ENCODE measurements around the gene RAB35. TPM values are rescaled to one million over a fixed set of nuclear protein-coding genes. Genes with fewer than 3 reads are reported as not detected.

The RAB35 gene
- total RNA-seq, 3 donors from 2014 or later (not counting 1 experiment from before 2014, with no cell fraction given), result 65.0 to 85.9 (median 81.2) TPM

DNA sequence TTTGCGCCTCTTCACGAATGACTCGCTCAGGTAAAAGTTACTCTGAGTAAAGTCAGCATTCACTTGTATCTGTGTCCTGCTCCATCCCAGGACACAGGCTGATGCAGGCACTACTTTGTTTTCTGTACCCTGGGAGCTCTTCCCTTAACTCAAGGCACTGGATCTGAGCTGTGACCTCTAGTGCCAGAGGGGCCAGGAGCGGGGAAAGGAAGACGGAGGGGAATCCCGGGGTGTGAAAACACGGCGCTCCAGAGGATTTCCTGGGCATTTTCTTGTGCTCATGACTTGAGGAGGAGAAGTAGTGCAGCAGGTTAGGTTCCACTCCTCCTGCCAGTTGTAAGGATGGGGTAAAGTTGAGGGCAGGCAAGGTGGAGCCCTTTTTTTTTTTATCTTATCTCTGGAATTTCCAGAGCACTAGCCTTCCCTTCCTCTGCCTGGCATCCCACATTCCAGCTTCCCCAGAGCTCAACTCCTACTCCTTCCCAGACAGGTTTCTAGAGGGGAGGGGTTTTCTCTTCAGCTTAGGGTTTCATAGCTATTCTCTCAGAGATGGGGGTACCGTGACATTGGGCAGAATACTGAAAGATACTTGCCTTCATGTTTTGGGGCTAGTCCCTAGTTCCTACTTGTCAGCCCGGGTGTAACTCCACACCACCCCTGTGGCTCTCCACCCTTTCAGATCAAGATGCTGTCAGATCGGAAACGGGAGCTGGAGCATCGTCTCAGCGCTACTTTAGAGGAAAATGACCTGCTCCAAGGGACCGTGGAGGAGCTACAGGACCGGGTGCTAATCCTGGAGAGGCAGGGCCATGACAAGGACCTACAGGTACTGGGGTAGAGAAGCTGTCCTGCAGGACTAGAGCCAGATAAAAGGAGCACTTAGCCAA, 52.3 kb downstream of the RAB35 start:
- no peaks in the 10 kb centered on the region for H3K9me3 Mint-ChIP-seq
- DNase-seq (no peak), ATAC-seq (no peak)
- no peaks in the 10 kb centered on the region for H3K9me3 ChIP-seq (ENCODE audit: control insufficient read depth, insufficient read depth, low read length)
- intact Hi-C loops (cut with micrococcal nuclease), result no loop called here
- H3K27me3 Mint-ChIP-seq (ENCODE audit: low read depth in 2 of 2), result no peaks in the 10 kb centered on the region
- no peaks in the 10 kb centered on the region for H3K27me3 ChIP-seq (ENCODE audit: control insufficient read depth, insufficient read depth, low read length)
- H3K27ac ChIP-seq (ENCODE audit: low read length), result no peak overlapping the region
- H3K4me3 ChIP-seq (ENCODE audit: low read length), result no peak overlapping the region
- TF ChIP-seq, protein P1, sequence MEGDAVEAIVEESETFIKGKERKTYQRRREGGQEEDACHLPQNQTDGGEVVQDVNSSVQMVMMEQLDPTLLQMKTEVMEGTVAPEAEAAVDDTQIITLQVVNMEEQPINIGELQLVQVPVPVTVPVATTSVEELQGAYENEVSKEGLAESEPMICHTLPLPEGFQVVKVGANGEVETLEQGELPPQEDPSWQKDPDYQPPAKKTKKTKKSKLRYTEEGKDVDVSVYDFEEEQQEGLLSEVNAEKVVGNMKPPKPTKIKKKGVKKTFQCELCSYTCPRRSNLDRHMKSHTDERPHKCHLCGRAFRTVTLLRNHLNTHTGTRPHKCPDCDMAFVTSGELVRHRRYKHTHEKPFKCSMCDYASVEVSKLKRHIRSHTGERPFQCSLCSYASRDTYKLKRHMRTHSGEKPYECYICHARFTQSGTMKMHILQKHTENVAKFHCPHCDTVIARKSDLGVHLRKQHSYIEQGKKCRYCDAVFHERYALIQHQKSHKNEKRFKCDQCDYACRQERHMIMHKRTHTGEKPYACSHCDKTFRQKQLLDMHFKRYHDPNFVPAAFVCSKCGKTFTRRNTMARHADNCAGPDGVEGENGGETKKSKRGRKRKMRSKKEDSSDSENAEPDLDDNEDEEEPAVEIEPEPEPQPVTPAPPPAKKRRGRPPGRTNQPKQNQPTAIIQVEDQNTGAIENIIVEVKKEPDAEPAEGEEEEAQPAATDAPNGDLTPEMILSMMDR (IDR thresholded peaks at IDR 0.05), result no peak
- H3K4me3 Mint-ChIP-seq, result no peak overlapping the region
- H3K4me1 ChIP-seq (ENCODE audit: control insufficient read depth, insufficient read depth, low read length), result no peaks in the 10 kb centered on the region
- H3K27ac Mint-ChIP-seq, result no peak overlapping the region
- H3K36me3 ChIP-seq (ENCODE audit: control insufficient read depth, insufficient read depth, low read length), result peaks cover 11% of the 10 kb centered on the region
- H3K36me3 Mint-ChIP-seq, result no peaks in the 10 kb centered on the region
- 93% methylated on average over 16 of the region's 16 CpGs for WGBS (ENCODE audit: insufficient coverage)
- no peaks in the 10 kb centered on the region for H3K4me1 Mint-ChIP-seq

DNA sequence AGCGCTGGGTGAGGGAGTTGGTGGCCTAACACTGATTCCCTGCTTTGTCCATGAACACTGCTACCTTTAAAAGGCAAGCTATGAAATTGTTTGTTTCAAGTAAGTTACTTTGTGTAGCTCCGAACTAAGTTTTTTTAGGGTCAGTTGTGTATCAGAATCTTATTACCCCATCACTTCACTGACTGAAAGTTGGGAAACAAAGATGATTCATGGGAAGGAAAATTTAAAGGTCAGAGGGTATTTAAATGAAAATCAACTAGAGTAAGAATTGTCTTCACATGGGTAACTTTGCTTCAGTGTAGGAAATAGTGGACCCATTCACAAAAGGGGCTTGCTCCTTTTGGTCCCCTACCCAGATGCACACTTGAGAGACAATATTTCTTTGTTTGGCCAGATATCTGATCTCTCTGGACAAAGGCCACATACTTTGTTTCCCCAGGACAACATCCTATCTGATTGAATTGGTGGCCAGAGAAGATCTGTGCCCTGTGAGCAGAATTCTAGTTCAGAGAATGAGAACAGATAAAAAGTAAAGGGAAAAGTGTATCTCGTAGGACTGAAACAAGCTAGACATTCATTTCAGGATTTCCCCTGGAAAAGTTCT, 53.5 kb downstream of the RAB35 start:
- Histone ChIP-seq H3K27me3 (ENCODE audit: control insufficient read depth, insufficient read depth, low read length) (no peaks in the 10 kb centered on the region), H3K9me3 (ENCODE audit: control insufficient read depth, insufficient read depth, low read length) (no peaks in the 10 kb centered on the region), H3K36me3 (ENCODE audit: control insufficient read depth, insufficient read depth, low read length) (peaks cover 11% of the 10 kb centered on the region), H3K27ac (ENCODE audit: low read length) (no peak overlapping the region), H3K4me1 (ENCODE audit: control insufficient read depth, insufficient read depth, low read length) (no peaks in the 10 kb centered on the region), H3K4me3 (ENCODE audit: low read length) (no peak overlapping the region)
- H3K27me3 Mint-ChIP-seq (ENCODE audit: low read depth in 2 of 2), result no peaks in the 10 kb centered on the region
- ATAC-seq (no peak), DNase-seq (no peak)
- no peak overlapping the region for H3K4me3 Mint-ChIP-seq
- TF ChIP-seq, protein P1 (IDR thresholded peaks at IDR 0.05), result no peak
- H3K9me3 Mint-ChIP-seq, result no peaks in the 10 kb centered on the region
- no peaks in the 10 kb centered on the region for H3K36me3 Mint-ChIP-seq
- intact Hi-C loops (cut with micrococcal nuclease), result no loop called here
- WGBS (ENCODE audit: insufficient coverage), result 93% methylated on average over 2 of the region's 3 CpGs
- no peaks in the 10 kb centered on the region for H3K4me1 Mint-ChIP-seq
- no peak overlapping the region for H3K27ac Mint-ChIP-seq

DNA sequence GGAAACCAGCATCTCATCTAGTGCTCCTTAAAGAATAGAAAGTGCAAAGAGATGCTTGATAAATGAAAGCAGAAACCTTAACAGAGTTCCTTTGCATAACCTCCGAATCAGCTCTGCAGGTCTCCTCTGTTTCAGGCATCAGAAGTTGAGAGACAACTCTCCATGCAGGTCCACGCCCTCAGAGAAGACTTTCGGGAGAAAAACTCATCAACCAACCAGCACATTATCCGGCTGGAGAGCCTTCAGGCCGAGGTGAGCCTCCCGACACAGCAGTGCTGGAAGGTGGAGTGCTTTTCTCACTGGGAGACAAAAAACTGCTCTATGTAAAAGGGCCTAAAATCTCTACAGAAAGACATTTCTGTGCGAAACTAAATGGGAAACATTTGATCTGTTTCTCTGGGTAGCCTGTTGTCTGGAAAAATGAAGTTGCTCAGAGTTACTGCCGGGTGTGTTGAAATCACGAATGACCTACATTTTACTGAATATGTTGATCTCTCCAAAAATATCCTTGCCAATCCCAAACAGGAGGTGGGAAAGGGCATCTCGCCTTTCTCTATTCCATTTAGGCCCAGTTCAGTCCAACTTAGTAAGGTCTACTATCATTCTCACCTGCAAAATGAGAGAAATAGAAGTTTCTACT, 54.9 kb downstream of the RAB35 start:
- H3K9me3 ChIP-seq (ENCODE audit: control insufficient read depth, insufficient read depth, low read length), result no peaks in the 10 kb centered on the region
- H3K36me3 ChIP-seq (ENCODE audit: control insufficient read depth, insufficient read depth, low read length), result peaks cover 11% of the 10 kb centered on the region
- no peak overlapping the region for H3K27ac ChIP-seq (ENCODE audit: low read length)
- ATAC-seq (no peak), DNase-seq (no peak)
- TF ChIP-seq, protein P1 (IDR thresholded peaks at IDR 0.05), result no peak
- no peaks in the 10 kb centered on the region for H3K27me3 Mint-ChIP-seq (ENCODE audit: low read depth in 2 of 2)
- H3K9me3 Mint-ChIP-seq, result no peaks in the 10 kb centered on the region
- H3K27me3 ChIP-seq (ENCODE audit: control insufficient read depth, insufficient read depth, low read length), result no peaks in the 10 kb centered on the region
- H3K4me1 Mint-ChIP-seq, result no peaks in the 10 kb centered on the region
- WGBS (ENCODE audit: insufficient coverage), result 98% methylated on average over 9 of the region's 10 CpGs
- no peak overlapping the region for H3K4me3 ChIP-seq (ENCODE audit: low read length)
- no peaks in the 10 kb centered on the region for H3K36me3 Mint-ChIP-seq
- no peak overlapping the region for H3K27ac Mint-ChIP-seq
- intact Hi-C loops (cut with micrococcal nuclease), result no loop called here
- H3K4me3 Mint-ChIP-seq, result no peak overlapping the region
- H3K4me1 ChIP-seq (ENCODE audit: control insufficient read depth, insufficient read depth, low read length), result no peaks in the 10 kb centered on the region

All from natural killer cell (primary cell).